GM19452 (cell line): ENCODE results near the gene PDIA5.

Source experiments
- ATAC-seq: cut with Tn5 transposase; IDR thresholded peaks from one replicate; pipeline ENCODE4 v1.9.1; 2021; ENCODE audit not compliant: unreplicated experiment

PDIA5 gene

DNA sequence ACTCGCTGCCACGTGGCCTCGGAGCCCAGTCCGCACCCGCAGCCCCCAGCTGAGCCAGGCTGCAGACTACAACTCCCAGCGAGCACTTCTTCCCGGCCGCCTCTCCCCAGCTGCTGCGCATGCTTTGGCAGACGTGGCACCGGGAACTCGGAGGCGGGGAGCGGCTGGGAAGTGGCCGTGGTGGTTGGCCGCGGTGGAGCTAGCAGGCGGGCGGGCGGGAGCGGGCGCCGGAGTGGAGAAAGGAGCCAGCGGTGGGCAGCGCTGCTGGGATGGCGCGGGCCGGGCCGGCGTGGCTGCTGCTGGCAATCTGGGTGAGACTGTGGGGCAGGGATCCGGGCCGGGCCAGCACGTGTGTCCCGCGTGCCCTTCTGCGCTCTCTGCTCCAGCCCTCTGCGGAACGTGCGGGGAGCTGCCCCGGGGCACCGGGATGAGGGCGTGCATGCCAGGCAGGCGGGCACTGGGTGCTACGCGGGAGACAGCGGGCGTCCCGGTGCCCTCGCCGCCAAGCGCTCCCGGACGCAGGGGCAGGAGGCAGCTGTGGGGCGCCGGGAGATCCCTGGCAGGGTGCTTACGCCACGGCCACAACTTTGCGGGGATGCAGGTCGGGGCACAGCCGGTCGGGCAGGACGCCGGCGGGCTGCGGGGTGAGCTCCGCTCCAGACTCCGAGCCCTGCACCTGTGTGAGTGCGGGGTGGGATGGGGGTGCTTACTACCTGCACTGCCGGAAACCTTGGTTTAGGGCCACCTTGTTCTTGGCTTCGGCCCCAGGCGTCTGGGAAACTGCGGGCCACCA, at the start of gene PDIA5:
Gene PDIA5 (plus strand): TSS at position 130 of the 793 bp plus-strand sequence. CDS start 140 bp downstream, at position 270.
- ATAC-seq = peak; percentile 82

DNA sequence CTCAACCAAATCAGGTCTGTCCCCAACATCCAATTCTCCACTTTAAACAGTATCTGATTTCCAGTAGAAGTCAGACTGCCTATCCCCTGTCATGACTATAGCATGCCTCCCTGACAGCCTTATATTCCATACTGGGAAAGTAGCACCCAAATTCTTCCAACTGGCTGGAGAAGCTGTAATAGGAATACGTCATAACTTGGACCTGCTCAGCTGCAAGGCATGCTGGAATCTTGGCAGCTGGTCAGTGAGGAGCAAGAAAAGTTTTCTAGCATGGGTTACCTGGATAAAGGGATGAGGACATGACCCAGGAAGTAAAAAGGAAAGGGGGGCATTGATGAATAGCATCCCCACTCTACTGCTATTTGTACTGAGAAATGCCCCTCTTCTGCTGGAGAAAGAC, 48.1 kb upstream of the PDIA5 start:
- ATAC-seq = no peak

DNA sequence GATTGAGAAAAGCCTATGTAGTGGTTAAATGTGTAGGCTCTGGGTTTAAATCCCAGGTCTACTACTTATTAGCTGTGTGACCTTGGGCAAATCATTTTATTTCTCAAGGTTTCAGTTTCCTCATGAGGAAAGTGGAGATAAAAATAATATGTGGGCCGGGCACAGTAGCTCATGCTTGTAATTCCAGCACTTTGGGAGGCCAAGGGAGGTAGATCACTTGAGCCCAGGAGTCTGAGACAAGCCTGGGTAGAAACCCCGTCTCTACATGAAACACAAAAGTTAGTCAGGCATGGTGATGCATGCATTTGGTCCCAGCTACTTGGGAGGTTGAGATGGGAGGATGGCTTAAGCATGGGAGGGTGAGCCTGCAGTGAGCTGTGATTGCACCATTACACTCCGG, 47.7 kb upstream of the PDIA5 start:
- no peak for ATAC-seq

DNA sequence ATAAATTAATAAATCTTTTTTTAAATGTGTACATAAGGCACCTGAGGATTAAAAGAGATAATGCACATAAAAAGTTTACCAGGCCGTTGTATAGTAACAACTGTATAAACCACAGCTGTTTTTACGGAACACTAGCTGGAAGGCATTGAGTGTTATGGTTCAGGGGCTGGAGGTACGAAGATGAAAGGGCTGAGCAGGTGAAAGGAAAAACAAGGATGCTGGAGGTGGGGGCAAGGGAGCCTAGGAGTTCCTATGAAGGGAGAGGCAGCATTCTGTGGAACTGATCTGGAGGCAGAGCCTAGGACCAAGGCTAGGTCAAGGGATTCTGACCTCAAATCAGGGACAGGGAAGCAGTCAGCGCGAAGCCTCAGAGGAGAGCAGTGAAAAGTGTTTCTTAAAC, 47.2 kb upstream of the PDIA5 start:
- no peak for ATAC-seq

DNA sequence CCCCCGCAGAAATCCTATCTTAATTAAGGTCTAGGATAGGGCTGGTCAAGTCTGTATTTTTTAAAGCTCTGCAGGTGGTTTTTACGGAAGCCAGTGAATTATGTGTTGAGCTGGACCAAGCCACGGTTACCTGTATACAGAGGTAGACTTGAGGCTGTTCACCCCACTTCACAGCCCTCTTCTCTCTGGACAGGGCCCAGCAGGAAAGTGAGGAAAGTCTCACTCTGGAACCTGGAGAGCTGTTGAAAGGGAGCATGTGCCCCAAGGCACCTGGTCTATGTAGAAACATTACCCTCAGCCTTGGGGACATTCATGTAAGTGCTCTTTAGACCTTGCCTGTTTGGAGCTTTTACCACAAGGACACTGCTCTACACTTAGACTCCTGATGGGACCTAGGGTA, 46.1 kb upstream of the PDIA5 start:
- ATAC-seq = no peak

DNA sequence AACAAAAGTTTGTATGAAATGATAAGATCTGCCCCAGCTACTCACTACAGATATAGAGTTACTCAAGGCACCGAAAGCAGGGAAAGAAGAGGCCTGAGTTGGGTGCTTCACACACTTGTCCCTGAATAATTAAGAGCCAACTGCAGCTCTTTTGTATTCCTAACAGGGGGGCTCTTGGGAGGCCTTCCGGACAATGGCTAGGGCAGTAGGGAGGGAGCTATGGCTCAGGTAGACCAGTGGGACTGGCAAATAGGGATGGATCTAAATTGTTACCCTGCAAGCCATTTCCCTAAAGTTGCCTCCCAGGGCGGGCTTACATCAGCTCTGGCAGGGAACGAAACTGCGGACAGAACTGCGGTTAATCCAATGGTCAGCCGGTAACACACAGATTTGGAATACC, 45.4 kb upstream of the PDIA5 start:
- no peak for ATAC-seq

DNA sequence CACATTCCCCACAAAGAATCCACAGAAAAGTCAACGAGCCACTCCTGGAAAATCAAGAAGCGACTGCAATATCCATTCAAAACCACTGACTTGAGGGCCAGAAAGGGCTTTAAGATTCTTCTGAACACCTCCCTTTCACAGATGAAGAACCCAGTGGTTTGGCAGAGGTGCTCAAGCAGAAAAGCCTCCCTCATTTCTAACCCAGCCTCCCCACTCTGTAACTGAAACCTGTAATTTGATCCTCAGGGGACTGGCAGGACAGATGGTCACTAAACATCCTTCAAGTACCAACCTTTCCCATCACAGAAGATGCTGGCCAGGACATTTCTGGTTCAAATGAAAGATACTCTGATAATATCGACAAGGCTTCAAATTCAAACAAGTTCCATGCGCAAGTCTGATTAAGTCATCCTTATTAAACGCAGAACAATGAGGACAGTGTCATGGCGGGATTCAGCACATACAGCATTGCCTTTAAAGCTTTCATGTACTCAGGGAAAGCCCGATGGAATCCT, 44.8 kb upstream of the PDIA5 start:
- ATAC-seq = no peak

DNA sequence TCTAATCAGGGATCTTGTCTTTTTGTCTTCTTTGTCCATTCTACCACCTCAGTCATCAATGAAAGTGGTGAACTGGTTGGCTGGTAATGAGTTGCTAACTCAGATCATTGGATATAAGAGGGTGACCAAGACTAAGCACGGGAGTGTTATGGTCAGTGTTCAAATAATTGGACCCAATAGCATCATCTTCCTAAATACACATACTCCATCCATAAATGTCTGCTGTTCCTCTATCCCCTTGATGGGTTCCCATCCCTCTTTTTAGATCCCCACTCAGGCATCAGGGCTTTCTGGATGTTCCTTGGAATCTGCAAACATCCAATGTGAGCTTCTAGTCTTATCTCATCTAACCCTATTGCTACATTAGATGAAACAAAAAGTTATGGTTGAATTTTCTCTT, 42.8 kb upstream of the PDIA5 start:
- no peak for ATAC-seq

DNA sequence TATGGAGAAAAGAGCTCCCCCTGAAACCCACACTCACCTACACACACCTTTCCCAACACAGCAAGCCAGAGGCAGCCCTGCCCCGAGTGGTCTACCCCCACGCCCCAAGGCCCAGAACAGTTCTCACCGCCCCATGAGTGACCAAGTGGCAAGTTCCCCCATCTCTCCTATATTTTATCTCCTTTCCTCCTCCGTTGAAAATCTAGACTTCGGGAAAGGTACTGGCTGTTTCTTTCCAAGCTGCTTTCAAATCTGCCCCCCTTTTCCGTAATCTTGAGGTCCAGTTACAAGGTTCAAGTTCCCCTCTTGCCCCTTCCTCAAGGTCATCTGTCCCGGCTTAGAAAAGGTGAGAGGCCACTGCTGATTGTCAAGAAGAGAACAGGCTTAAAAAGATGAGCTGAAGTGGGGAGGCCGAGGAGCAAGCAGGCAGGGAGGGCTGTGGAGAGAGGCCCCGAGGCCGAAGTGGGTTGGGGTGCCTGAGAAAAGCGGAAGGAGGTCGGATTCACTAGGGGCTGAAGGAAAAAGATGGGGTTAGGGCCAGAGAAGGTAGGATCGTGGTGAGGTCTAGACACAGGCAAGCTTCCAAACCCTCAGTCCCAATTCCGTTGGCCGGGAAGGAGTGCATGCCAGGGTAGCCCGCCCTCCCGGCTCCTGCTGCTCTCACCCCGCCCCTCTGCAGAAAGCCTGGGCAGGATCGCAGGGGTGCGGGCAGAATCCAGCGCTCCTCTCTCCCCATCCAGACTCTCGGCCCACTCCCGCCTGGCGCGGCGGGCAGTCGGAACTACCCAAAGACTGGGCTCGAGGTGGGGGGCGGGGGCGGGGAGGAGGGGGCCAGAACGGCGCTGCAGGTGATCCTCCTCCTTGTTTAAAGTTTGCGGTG, 40.9 kb upstream of the PDIA5 start:
- ATAC-seq = no peak

DNA sequence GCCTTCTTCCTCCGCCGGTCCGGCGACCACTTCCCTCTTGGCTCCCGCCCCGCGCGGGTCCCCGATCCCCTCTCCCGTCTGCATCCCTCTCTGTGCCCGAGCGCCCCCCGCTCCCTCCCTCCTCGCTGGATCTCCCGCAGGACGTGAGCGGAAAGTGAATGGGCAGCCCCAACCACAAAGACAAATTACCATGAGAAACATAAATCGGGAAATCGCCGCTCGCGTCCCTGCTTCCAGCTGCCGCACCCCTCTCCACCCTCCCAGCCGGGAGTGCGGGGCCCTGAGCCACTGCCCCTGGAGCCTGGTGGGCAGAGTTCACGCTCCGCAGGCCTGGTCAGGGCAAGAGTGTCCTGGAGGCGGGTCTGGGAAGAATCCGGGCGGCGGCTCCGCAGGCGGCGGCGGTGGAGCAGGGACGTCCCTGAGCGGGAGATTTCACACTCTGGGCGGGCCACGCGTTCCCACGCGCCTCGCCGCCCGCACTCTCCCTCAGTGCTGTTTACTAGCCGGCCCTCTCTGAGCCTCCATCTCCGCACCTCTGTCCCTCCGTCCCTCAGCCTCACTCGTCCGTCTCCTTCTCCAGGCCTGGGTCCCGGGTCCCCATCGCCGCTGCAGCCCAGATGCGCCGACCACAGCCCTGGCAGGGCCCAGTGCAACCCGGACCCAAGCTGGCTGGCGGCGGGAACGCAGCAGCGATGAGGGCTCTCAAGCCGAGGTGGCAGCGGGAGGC, 40.1 kb upstream of the PDIA5 start:
- no peak for ATAC-seq

DNA sequence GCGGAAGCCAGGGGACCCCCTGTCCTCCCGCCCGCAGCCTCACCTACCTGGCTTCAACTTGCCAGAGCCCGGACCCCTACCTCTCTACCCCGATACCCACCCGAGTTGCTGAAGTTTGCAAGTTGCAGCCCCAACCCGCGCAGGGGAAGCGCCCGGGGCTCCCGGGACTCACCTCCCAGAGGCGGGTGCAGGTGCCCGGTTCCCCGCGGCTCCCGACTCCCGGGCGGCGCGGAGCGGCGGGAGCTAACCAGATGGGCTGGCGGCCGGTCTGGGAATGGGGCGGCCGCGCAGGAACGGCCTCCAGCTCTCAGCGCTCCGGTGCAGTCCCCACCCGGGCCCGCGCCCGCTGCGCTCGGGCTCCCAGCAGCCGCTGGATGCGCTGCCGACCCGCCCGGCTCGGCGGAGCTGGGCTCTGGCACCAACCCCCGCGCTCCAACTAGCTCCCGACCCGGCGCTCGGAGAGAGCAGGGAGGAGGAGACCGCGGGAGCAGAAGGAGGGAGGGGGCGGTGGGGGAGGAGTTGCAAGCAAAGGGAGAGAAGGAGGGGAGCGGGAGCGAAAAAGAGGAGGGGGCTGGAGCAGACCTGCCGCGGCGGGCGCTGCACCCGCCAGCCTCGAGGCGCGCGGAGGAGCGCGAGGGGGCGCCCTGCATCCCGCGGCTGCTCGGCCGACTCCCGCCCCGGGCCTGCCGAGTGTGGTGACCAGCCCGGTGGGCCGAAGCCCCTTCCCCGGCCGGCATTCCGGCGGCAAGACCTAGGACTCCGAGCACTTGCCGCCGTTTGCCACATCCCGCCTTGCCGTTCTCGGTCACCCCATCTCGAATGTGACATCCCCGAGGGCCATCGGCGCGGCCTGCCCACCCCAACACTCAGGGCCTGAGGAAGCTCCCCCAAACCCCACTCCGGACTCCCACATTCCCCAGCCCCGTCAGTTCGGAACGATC, 39.3 kb upstream of the PDIA5 start, which contains the start of gene SEMA5B:
Gene SEMA5B (minus strand): TSS at position 472 of the 941 bp plus-strand sequence. CDS start 66,500 bp downstream, outside the sequence.
- ATAC-seq = no peak

DNA sequence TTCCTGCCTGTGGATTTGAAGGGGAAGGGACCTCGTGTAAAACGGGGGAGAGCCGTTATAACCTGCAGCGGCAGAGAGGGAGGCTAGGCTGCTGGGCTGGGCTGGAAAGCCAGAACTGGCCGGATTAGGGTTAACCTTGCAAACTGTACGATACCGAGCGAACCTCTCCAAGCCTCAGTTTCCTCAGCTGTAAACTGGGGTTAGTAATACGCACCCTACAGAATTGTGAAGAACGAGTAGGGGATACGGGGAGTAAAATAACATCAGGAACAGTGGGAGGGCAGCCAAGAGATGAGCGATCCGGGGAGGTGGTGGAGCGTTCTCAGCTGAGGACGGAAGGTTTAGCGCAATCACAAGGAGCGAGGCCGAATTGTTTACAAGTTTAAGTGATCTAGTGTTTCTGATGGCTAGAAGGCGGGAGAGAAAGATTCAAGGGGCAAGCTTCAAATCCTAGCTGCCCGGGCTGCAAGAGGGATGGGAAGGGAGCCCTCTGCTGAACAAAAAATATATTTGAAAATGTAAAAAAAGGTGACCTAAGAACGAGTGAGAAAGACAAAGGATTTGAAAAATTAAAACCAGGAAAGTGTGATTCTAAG, 38.5 kb upstream of the PDIA5 start:
- ATAC-seq = no peak

DNA sequence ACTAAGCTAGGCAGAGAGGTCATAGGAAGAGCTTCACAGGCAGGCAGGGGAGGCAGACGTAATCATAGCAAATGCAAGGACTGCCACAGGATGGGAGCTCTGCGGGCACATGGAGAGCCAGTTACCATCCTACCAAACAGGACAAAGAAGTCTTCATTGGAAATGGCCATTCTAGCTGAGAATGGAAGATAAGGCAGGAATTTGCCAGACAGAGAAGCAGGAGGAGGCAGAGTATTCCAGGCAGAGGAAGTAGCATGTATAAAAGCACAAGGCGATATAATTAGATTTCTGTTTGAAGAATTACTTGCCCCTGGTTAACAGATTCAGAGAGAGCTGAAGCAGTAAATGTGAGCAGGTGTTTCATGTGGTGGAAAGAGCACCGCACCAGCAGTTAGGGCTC, 35.8 kb upstream of the PDIA5 start:
- no peak for ATAC-seq

DNA sequence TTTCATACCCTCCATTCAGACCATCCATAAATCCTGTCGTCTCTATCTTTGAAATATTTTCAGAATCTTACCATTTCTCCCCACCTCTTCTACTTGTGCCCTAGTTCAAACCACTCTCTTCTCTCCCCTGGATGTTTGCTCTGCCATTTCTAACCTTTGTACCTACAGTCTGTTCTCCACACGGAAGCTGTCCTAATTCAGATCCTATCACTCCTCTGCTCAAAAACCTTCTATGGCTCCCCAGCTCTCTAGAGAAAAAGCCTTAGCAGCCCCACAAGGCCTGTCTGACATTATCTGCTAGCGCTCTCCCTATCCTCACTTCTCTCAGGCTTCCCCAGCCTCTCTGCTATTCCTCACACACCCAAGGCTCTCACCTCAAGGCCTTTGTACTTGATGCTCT, 34.8 kb upstream of the PDIA5 start:
- ATAC-seq = no peak

DNA sequence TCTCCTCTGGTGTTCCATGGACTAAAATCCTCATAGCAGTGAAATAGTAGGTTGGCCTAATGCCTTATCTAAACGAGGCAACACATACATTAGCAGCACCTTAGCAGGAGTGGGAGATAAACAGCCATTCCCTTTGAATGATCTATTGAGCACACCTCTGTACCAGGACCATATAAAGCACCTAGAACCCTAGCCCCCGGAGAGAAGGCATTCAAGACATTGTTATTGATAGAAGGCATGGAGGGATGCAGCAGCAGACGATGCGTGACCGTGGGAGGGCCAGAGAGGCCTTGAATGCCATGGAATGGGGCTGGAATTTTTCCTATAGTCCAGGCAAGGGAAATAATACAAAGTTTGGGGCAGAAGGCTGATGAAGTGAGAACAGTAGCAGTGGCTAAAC, 32.7 kb upstream of the PDIA5 start:
- no peak for ATAC-seq

DNA sequence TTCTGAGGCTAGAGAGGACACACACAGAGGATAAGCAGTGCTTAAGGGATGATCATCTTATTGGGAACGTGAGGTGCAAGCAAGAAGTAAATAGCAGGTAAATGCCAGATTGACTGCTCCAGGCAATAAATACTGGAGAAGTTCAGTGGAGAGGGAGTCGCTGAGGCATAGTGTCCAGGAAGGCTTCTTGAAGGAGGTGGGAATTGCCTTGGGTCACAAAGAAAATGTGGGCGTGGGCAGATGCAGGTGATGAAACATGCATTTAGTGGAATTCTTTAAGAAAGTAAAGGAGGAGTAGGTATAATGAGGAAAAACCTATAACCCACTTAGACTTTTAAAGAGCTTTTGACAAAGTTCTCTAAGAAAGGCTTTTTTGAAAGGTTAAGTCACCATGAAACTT, 31.8 kb upstream of the PDIA5 start:
- ATAC-seq = no peak

DNA sequence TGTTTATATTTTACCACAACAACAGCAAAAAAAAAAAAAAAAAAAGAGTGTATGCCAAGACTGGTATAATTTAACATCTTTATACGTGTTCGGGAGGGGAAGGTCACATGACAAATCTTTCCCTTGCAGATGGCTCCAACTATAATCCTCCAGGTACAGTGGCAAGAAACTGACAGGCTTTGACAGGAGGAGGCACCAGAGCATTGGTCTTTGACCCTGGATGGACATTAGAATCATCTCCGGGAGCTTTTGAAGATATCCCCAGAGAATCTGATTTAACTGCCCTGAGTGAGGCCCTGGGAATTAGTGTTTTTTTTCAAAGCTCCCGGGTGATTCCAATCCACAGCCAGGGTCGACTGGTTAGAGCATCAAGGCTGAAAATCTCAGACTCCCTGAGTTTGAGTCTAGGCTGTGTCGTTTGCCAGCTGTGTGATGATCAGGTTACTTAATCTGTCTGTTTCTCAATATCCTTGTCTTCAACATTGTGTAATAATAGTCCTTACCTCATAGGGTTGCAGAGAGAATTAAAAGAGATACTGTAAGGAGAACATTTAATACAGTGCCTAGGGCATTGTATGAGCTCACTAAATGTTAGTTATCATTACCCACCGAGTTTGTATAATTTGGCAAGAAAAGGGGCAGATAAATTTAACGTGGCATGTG, 30.3 kb upstream of the PDIA5 start:
- no peak for ATAC-seq

DNA sequence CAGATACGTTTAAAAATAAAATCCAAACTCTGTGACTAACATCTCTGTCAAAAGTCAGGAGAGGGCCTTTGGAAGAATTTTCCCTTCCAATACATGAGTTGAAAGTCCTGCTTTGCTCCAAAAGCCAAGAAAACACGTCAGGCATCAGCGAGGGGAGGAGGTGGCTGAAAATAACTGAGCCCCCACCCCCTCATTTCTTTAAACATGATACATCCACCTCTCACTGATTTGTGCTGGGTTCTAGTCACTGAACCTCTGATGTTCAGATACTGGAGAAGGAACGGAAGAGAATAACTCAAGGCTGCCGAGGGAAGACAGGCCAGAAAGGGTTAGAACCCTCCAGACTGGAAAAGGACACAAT, 29.8 kb upstream of the PDIA5 start:
- no peak for ATAC-seq

DNA sequence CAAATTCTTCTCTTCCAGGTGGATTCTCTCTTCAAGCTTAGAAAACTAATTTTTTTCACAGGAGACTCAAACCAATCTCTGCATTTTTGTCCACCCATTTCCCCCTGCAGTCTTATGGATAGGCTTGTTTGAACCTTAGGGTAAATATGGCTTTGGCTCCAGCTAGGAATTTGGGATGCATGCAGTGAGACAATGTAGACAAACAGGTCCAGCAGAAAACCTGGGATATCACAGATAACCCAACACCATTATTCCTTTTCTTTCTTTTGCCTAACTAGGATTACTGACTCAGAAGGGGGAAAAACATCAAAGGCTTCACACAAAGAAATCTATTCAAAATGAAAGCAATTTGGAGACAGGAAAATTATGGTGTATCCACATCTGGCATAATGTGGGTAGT, 28.1 kb upstream of the PDIA5 start:
- ATAC-seq = no peak
